ENCODE measurements around the gene RBM18.

Gene RBM18

GRCh38 chr9:122204055-122204454 is 60.6 kb downstream of the RBM18 start:
- no peak for DNase-seq (ENCODE audit: low read depth in 2 of 2)

GRCh38 chr9:122202111-122202510 is 62.5 kb downstream of the RBM18 start:
- no peak for DNase-seq (ENCODE audit: low read depth in 2 of 2)

- no peak for DNase-seq (ENCODE audit: low read depth in 2 of 2)
Observed at GRCh38 chr9:122201641-122202040, 63.0 kb downstream of the RBM18 start.

- DNase-seq (ENCODE audit: low read depth in 2 of 2) = no peak
Observed at GRCh38 chr9:122200960-122201595, 63.6 kb downstream of the RBM18 start.

- DNase-seq (ENCODE audit: low read depth in 2 of 2) = no peak
Observed at GRCh38 chr9:122197882-122198281, 66.8 kb downstream of the RBM18 start.

- DNase-seq (ENCODE audit: low read depth in 2 of 2) = no peak
Observed at GRCh38 chr9:122197426-122197825, 67.2 kb downstream of the RBM18 start.

GRCh38 chr9:122195875-122196274 is 68.8 kb downstream of the RBM18 start:
- no peak for DNase-seq (ENCODE audit: low read depth in 2 of 2)

GRCh38 chr9:122193651-122194050 is 71.0 kb downstream of the RBM18 start:
- DNase-seq (ENCODE audit: low read depth in 2 of 2) = no peak

- DNase-seq (ENCODE audit: low read depth in 2 of 2) = no peak
Observed at GRCh38 chr9:122192914-122193525, 71.6 kb downstream of the RBM18 start.

GRCh38 chr9:122192261-122192875 is 72.3 kb downstream of the RBM18 start:
- DNase-seq (ENCODE audit: low read depth in 2 of 2) = no peak

- DNase-seq (ENCODE audit: low read depth in 2 of 2) = no peak
Observed at GRCh38 chr9:122191584-122191983, 73.1 kb downstream of the RBM18 start.

GRCh38 chr9:122190597-122191381 is 73.9 kb downstream of the RBM18 start:
- no peak for DNase-seq (ENCODE audit: low read depth in 2 of 2)

- DNase-seq (ENCODE audit: low read depth in 2 of 2) = no peak
Observed at GRCh38 chr9:122188369-122188768, 76.3 kb downstream of the RBM18 start.

All from activated CD4-positive, alpha-beta T cell treated with anti-CD3 and anti-CD28 coated beads for 24 hours (primary cell).